ENCODE data around the gene CHERP. TPM values are rescaled to one million over a fixed set of nuclear protein-coding genes. Genes with fewer than 3 reads are reported as not detected.

Gene CHERP
- total RNA-seq, 1 experiment from 2014 or later = 101 TPM

DNA sequence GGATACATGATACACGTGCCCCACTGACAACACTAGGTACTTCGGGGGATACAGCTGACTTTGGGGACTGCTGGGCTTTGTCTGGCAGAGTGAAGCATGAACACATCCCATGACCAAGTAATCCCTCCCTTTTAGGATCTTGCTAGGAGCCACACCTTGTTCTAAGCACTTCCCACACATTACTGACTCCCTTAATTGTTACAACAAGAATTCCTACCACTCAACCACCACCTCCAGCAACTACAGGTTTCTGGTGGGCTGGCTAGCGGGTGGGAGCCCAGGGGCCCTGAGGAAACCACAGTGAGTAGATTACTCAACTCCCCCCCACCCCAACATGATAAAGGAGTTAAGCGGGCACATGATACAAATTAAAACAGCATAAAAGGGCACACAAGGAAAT lies 37.1 kb upstream of the CHERP start:
- Histone ChIP-seq H3K27ac (ENCODE audit: insufficient read length, low read depth, low read length) (no peak overlapping the region), H3K9ac (ENCODE audit: extremely low read depth, insufficient read length, low read length) (no peak overlapping the region), H3K27me3 (ENCODE audit: insufficient read depth, low read length) (no peaks in the 10 kb centered on the region), H3K23ac (ENCODE audit: insufficient read length, low read depth, low read length) (no peak overlapping the region), H3K23me2 (ENCODE audit: insufficient read length, low read depth, low read length, poor library complexity, severe bottlenecking) (no peaks in the 10 kb centered on the region), H3K14ac (ENCODE audit: insufficient read depth, low read length) (no peak overlapping the region), H2BK15ac (ENCODE audit: low read depth, low read length) (no peak overlapping the region), H2AFZ (ENCODE audit: low read length) (no peak overlapping the region), H4K8ac (replicated peaks; ENCODE audit: insufficient read length, low read depth, low read length) (no peak overlapping the region), H3K4me2 (ENCODE audit: insufficient read depth, insufficient read length, low read length) (no peak overlapping the region), H3K9me3 (ENCODE audit: control insufficient read depth, low read depth, low read length) (no peaks in the 10 kb centered on the region), H3K4me1 (ENCODE audit: insufficient read depth, low read length) (peaks cover under 1% of the 10 kb centered on the region), H2BK5ac (ENCODE audit: insufficient read length, low read length) (no peak overlapping the region), H3K79me1 (ENCODE audit: insufficient read depth, low read depth, low read length, poor library complexity, severe bottlenecking) (peaks cover 9% of the 10 kb centered on the region), H3K18ac (ENCODE audit: insufficient read length, low read depth, low read length) (no peak overlapping the region), H3T11ph (ENCODE audit: low read length) (no peak overlapping the region), H3K79me2 (ENCODE audit: insufficient read depth, low read length) (peaks cover 6% of the 10 kb centered on the region; the same call in 1 of the 2 replicates), H4K91ac (ENCODE audit: insufficient read length, low read depth, low read length) (no peak overlapping the region), H3K4ac (ENCODE audit: low read depth, low read length) (no peak overlapping the region), H2BK12ac (ENCODE audit: insufficient read length, low read depth, low read length) (no peak overlapping the region), H3K56ac (ENCODE audit: insufficient read length, low read depth, low read length) (no peak overlapping the region), H4K5ac (ENCODE audit: insufficient read length, low read depth, low read length) (no peak overlapping the region), H2BK20ac (ENCODE audit: low read depth, low read length, poor library complexity, severe bottlenecking) (no peak overlapping the region), H2AK5ac (ENCODE audit: insufficient read length, low read length) (no peak overlapping the region), H4K20me1 (ENCODE audit: control insufficient read depth, insufficient read depth, insufficient read length) (no peaks in the 10 kb centered on the region), H2BK120ac (ENCODE audit: low read depth, low read length, poor library complexity, severe bottlenecking) (no peak overlapping the region)
- TF ChIP-seq, protein P1, sequence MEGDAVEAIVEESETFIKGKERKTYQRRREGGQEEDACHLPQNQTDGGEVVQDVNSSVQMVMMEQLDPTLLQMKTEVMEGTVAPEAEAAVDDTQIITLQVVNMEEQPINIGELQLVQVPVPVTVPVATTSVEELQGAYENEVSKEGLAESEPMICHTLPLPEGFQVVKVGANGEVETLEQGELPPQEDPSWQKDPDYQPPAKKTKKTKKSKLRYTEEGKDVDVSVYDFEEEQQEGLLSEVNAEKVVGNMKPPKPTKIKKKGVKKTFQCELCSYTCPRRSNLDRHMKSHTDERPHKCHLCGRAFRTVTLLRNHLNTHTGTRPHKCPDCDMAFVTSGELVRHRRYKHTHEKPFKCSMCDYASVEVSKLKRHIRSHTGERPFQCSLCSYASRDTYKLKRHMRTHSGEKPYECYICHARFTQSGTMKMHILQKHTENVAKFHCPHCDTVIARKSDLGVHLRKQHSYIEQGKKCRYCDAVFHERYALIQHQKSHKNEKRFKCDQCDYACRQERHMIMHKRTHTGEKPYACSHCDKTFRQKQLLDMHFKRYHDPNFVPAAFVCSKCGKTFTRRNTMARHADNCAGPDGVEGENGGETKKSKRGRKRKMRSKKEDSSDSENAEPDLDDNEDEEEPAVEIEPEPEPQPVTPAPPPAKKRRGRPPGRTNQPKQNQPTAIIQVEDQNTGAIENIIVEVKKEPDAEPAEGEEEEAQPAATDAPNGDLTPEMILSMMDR (conservative IDR thresholded peaks at IDR 0.05) = no peak
- no peak for DNase-seq
- peak overlapping the region in 1 of 3 experiments; percentile 29; a peak in 2 of 7 replicates for H3K27ac Mint-ChIP-seq
- peaks cover 8 to 13% of the 10 kb centered on the region in 2 experiments for H3K4me1 Mint-ChIP-seq
- H3K9me3 Mint-ChIP-seq = no peaks in the 10 kb centered on the region
- H3K4me3 Mint-ChIP-seq = no peak overlapping the region; a peak in 1 of 5 replicates
- no CpG with 5 or more reads among the region's 4 CpGs for WGBS (ENCODE audit: extremely low coverage, insufficient read length, low lambda C conversion rate)
- H3K36me3 Mint-ChIP-seq (ENCODE audit: insufficient read depth in 1 of 3, low read depth in 3 of 3) = peaks cover 7 to 23% (median 18%) of the 10 kb centered on the region in 3 experiments; a peak in 5 of 7 replicates
- H3K27me3 Mint-ChIP-seq (ENCODE audit: low read depth) = no peaks in the 10 kb centered on the region

Measured in H9 (cell line).